ENCODE measurements around the gene ANKS3.

ANKS3 gene

GRCh38 chr16:4682616-4683254 is 51.3 kb downstream of the ANKS3 start:
- Histone ChIP-seq H3K79me2 (peaks cover 11% of the 10 kb centered on the region), H3K4me3 (ENCODE audit: low read depth, low read length) (no peak overlapping the region), H3K4me2 (ENCODE audit: low read length) (no peak overlapping the region), H3K4me1 (peaks cover 14% of the 10 kb centered on the region), H2AFZ (no peak overlapping the region), H3K27ac (no peak overlapping the region), H3K9ac (no peak overlapping the region), H3K36me3 (ENCODE audit: control insufficient read depth, insufficient read depth, low read length) (no peaks in the 10 kb centered on the region), H3K27me3 (ENCODE audit: control insufficient read depth, insufficient read depth, low read length) (no peaks in the 10 kb centered on the region), H3K9me3 (ENCODE audit: control insufficient read depth, low read length) (no peaks in the 10 kb centered on the region)
- TF ChIP-seq CTCF (IDR thresholded peaks at IDR 0.05) = no peak

- Histone ChIP-seq H3K4me2 (ENCODE audit: low read length) (no peak overlapping the region), H3K36me3 (ENCODE audit: control insufficient read depth, insufficient read depth, low read length) (no peaks in the 10 kb centered on the region), H3K9ac (no peak overlapping the region), H3K4me3 (ENCODE audit: low read depth, low read length) (no peak overlapping the region), H2AFZ (no peak overlapping the region), H3K9me3 (ENCODE audit: control insufficient read depth, low read length) (no peaks in the 10 kb centered on the region), H3K27me3 (ENCODE audit: control insufficient read depth, insufficient read depth, low read length) (no peaks in the 10 kb centered on the region), H3K27ac (no peak overlapping the region), H3K79me2 (peaks cover 11% of the 10 kb centered on the region), H3K4me1 (peaks cover 14% of the 10 kb centered on the region)
- TF ChIP-seq CTCF (IDR thresholded peaks at IDR 0.05) = no peak
These were observed 51.9 kb downstream of the ANKS3 start for GRCh38 chr16:4682084-4682591.

GRCh38 chr16:4681471-4682083 is 52.5 kb downstream of the ANKS3 start:
- Histone ChIP-seq H3K36me3 (ENCODE audit: control insufficient read depth, insufficient read depth, low read length) (no peaks in the 10 kb centered on the region), H3K4me2 (ENCODE audit: low read length) (no peak overlapping the region), H3K4me3 (ENCODE audit: low read depth, low read length) (no peak overlapping the region), H3K27ac (no peak overlapping the region), H3K79me2 (peaks cover 11% of the 10 kb centered on the region), H2AFZ (no peak overlapping the region), H3K9ac (no peak overlapping the region), H3K27me3 (ENCODE audit: control insufficient read depth, insufficient read depth, low read length) (no peaks in the 10 kb centered on the region), H3K9me3 (ENCODE audit: control insufficient read depth, low read length) (no peaks in the 10 kb centered on the region), H3K4me1 (peaks cover 14% of the 10 kb centered on the region)
- TF ChIP-seq CTCF (IDR thresholded peaks at IDR 0.05) = no peak

GRCh38 chr16:4680673-4681470 is 53.2 kb downstream of the ANKS3 start:
- Histone ChIP-seq H3K4me3 (ENCODE audit: low read depth, low read length) (no peak overlapping the region), H3K9ac (no peak overlapping the region)

More at GRCh38 chr16:4680673-4681470, 53.2 kb downstream of the ANKS3 start:
- H3K36me3 ChIP-seq (ENCODE audit: control insufficient read depth, insufficient read depth, low read length) = no peaks in the 10 kb centered on the region
- H3K27me3 ChIP-seq (ENCODE audit: control insufficient read depth, insufficient read depth, low read length) = no peaks in the 10 kb centered on the region
- H3K4me1 ChIP-seq = peaks cover 14% of the 10 kb centered on the region
- no peak overlapping the region for H3K27ac ChIP-seq
- no peak overlapping the region for H2AFZ ChIP-seq
- H3K9me3 ChIP-seq (ENCODE audit: control insufficient read depth, low read length) = no peaks in the 10 kb centered on the region
- no peak overlapping the region for H3K4me2 ChIP-seq (ENCODE audit: low read length)
- no peak for TF ChIP-seq CTCF (IDR thresholded peaks at IDR 0.05)
- peaks cover 11% of the 10 kb centered on the region for H3K79me2 ChIP-seq

Data from parathyroid adenoma (tissue), 2 donors.